Dedifferentiated amniotic fluid mesenchymal stem cell (primary cell): ENCODE data around the gene SLC2A4RG.

ENCODE experiments used
- DNase-seq: peaks from one replicate; pipeline ENCODE4 v3.0.0-alpha.2; 2016; ENCODE audit errors: extremely low spot score

The SLC2A4RG gene

GRCh38 chr20:63740627-63741353, 1.2 kb downstream of the SLC2A4RG start:
- peak; percentile 77 for DNase-seq

- no peak for DNase-seq
These were observed 1.7 kb downstream of the SLC2A4RG start for GRCh38 chr20:63741354-63741675.

DNA sequence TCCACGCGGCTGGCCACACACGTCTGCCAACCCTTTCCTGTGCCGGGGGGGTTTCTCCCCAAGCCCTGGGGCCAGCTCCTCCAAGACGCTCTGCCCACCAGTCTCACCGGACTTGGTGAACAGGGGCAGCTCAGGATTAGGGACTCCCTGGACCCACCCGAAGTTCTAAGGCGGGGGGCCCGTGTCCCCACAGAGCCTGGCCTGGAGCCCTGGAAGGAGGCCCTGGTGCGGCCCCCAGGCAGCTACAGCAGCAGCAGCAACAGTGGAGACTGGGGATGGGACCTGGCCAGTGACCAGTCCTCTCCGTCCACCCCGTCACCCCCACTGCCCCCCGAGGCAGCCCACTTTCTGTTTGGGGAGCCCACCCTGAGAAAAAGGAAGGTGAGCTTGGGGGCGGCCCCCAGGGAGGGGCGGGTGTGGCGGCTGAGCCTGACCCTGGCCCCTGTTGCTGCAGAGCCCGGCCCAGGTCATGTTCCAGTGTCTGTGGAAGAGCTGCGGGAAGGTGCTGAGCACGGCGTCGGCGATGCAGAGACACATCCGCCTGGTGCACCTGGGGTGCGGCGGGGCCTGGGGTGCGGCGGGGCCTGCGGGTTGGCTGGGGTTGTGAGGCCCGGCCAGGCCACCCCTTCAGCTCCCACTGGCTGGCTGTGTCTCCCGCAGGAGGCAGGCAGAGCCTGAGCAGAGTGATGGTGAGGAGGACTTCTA, 2.3 kb downstream of the SLC2A4RG start:
- no peak for DNase-seq

DNA sequence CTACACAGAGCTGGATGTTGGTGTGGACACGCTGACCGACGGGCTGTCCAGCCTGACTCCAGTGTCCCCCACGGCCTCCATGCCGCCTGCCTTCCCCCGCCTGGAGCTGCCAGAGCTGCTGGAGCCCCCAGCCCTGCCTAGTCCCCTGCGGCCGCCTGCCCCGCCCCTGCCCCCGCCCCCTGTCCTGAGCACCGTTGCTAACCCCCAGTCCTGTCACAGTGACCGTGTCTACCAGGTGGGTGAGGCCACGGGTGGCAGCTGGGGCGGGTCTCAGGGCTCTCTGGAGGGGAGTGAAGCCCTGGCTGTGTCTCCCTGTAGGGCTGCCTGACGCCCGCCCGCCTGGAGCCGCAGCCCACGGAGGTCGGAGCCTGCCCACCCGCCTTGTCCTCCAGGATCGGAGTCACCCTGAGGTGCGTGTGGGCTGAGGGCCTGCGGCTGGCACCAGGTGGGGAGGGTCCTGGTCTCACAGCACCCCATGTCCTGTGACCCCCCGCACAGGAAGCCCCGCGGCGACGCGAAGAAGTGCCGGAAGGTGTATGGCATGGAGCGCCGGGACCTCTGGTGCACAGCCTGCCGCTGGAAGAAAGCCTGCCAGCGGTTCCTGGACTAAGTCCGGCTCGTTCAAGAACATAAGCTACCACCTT, 2.9 kb downstream of the SLC2A4RG start:
- DNase-seq, result no peak

GRCh38 chr20:63743210-63743970, 3.8 kb downstream of the SLC2A4RG start:
- no peak for DNase-seq

- no peak for DNase-seq
These were observed 4.6 kb downstream of the SLC2A4RG start for GRCh38 chr20:63744158-63744557.

DNA sequence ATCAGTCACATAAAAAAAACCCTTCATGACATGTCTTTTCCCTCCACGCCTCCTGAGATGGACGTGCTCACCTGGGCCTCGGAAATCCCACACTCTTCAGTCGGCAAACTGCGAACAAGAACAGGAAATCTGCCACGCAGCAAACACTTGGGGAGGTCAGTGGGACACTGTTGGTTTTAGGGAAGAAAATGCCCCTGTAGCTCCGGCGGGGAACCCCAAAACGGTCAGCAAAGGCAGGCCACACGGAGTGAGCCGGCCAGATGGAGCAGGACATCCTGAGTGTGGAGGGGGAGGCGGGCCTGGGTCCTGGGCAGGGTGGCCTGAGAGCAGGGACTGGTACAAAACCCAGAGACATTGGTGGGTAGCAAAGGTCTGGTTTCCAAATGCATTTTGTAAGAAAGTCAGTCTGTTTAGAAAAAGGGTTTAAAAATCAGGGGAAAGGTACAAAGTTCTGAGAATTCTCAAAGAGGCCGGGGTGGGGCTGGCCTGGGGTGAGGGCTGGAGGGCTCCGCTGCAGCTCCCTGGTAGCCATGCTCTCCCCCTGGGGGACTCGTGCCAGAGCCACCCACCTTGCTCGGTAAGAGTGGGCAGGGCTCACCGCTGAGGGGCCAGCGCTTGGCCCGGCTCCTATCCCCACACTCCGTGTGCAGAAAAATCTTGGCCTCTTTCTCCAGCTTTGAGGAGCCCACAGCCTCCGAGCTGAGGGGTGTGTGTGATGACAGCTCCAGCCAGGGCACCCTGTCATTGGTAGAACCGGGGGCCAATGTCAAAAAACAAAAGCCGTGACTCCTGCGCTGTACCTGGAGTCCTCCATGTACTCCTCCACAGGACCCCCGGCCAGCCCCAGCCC, 5.2 kb downstream of the SLC2A4RG start:
- DNase-seq, result no peak

DNA sequence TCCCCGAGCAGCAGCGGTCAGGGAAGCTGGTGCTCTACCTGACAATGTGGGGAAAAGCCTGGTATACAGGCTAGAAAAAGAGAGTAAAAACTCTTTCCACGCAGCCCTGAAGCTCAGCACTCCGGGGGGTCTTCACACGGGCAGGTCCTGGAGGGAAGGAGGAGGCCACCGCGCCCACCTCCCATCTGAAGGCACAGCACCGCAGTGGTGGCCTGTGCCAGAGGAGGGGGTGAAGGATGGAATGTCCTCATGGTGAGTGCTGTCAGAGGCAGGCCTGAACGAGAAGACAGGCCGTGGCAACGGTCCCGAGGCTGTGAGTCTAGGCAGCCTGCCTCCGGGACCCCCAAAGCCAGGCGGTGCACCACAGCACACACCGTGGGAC, 5.8 kb downstream of the SLC2A4RG start:
- DNase-seq, result no peak

- no peak for DNase-seq
These were observed 6.6 kb downstream of the SLC2A4RG start for GRCh38 chr20:63745961-63746731.

- DNase-seq, result no peak
These were observed 7.3 kb downstream of the SLC2A4RG start for GRCh38 chr20:63746751-63747315.

GRCh38 chr20:63747622-63748069, 8.1 kb downstream of the SLC2A4RG start:
- no peak for DNase-seq

GRCh38 chr20:63748070-63748933, 8.7 kb downstream of the SLC2A4RG start:
- no peak for DNase-seq

- no peak for DNase-seq
These were observed 9.3 kb downstream of the SLC2A4RG start for GRCh38 chr20:63748934-63749270.

DNA sequence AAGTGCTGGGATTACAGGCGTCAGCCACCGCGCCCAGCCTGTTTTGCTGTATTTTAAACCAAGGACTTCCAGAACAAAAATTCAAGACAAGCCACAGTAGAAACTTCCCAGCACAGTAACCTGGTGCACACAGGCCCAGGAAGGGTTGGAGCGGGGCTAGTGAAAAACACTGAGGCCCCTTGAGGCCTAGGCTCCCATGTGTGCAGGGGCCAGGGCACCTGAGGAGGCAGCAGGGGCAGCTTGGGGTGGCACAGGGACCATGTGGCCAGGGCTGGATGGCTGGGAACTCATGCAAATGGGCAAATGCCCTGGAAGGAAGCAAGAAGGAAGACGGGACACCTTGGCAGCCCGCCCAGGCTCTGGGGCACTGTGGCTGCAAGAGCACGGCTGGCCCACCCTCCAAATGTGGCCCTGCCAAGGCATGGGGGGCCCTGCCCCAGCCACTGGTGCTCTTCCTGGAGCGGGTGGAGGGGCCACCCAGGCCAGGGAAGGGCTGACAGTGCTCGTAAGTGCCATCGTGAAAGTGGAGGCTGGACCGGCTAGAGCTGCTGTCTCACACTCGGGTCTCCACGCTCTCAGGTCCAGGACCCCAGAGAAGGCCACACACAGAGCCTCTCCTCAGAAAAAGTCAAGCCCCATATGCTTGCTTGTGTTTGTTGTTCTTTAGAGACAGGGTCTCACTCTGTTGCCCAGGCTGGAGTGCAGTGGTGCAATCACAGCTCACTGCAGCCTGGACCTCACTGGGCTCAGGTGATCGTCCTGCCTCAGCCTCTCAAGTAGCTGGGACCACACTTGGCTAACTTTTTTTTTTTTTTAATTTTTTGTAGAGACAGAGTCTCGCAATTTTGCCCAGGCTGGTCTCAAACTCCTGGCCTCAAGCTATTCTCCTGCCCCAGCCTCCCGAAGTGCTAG, 10.3 kb downstream of the SLC2A4RG start:
- DNase-seq, result no peak

GRCh38 chr20:63750807-63751470, 11.4 kb downstream of the SLC2A4RG start:
- no peak for DNase-seq

DNA sequence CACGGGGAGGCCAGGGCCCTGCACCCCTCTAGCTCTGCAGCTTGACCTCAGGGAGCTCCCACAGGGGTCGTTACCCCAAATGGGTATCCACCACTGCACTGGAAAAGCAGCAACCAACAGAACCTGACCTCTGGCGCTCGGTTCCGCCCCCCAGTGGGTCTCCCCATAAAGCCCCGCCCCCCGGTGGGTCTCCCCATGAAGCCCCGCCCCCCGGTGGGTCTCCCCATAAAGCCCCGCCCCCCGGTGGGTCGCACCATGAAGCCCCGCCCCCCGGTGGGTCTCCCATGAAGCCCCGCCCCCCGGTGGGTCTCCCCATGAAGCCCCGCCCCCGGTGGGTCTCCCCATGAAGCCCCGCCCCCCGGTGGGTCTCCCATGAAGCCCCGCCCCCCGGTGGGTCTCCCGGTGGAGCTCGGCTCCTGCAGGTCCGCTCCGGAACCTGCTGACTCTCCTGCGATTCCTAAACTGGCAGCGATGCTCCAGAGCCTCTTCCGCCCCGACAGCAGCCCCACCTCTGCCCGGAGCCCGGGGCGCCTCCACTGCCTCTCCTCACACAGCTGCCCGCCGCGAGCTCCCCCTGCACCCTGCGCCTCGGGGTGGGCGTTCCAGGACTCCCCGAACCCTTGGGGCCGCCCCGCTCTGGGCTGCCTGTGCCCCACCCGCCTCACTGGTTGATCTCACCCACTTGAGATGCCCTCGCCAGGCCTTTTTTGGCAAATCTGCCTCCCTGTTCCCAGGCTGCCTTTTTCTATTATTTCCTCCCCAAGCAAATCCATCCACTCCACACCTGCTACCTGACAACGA, 12.1 kb downstream of the SLC2A4RG start:
- no peak for DNase-seq
